IPS-11a (cell line): Measurements from ENCODE around the gene WWP2.

Experiments
- H3K4me3 ChIP-seq: one replicate; pipeline ENCODE4 v1.5.1; 2013; ENCODE audit warnings: low read depth, low read length, control low read depth

The WWP2 gene

DNA sequence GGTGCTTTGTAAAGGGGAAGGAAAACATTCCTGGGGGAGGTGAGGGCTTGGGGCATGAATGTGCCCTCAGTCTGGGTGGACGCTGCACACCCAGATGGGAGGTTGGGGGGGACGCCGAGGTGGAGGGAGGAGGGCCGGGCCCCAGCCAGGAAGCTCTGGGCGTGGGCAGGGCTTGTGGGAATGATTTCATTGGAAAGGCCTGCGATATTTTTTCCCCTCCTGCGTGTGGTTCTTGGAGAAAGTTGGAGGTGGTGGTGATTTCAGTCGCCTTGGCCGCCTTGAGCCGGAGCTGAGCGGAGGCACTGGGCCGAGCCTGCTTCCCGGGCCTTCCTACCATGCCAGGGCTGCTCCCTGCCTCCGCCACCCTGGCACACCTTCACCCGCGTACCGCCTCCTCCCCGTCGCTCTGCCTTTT, 162.7 kb downstream of the WWP2 start:
- H3K4me3 ChIP-seq: no peak overlapping the region

GRCh38 chr16:69925311-69925710, 163.2 kb downstream of the WWP2 start:
- no peak overlapping the region for H3K4me3 ChIP-seq

- H3K4me3 ChIP-seq: no peak overlapping the region
Measured at GRCh38 chr16:69926241-69926640, 164.1 kb downstream of the WWP2 start.

DNA sequence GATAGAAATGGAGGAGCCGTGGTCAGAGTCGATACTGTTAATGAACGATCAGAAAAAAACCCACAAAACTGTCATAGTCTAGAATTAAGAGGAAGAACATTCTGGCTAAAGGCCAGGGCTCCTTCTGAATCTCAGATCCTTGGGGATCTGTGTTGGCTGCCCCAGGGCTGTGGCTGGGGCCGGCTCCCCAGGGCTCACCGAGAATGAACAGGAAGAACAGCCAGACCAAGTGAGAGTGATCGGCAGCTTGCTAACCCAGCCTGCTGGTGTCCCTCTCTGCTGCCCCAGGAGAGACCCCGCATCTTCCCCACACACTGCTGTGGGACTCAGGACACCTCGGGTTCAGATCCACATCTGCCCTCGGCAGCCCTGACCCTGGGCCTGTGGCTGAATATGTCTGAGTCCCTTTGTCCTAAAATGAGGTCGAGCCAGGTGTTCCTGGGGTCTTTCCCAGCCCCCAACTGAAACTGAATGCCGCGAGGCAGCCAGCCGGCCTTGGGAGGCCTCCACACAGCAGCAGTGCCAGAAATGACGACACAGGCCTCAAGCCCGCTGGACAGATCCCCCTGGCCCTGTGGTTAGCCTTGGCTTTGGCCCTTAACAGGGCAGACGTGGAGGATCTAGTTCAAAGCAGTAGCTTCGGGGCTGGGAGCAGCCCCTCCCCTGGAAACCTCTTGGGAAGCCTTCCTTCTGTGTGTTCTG, 165.1 kb downstream of the WWP2 start:
- no peak overlapping the region for H3K4me3 ChIP-seq

GRCh38 chr16:69928856-69929400, 166.8 kb downstream of the WWP2 start:
- no peak overlapping the region for H3K4me3 ChIP-seq

DNA sequence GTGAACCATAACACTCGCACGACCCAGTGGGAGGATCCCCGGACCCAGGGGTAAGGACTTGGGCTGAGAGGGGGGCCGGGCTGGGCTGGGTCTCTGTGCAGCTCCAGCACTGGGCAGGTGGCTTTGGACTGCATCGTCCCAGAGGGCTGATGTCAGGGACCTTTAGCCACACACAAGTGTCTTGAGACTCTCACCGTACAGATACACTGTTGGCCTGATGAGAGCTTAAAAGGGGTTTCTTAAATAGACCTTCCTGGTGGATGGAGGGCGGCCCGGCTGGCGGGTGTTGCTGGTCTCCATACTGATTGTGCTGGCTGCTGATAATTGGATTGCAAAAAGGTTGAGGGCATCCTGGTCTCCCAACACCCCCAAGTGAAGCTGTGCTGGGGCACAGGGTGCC, 167.3 kb downstream of the WWP2 start:
- H3K4me3 ChIP-seq: no peak overlapping the region

DNA sequence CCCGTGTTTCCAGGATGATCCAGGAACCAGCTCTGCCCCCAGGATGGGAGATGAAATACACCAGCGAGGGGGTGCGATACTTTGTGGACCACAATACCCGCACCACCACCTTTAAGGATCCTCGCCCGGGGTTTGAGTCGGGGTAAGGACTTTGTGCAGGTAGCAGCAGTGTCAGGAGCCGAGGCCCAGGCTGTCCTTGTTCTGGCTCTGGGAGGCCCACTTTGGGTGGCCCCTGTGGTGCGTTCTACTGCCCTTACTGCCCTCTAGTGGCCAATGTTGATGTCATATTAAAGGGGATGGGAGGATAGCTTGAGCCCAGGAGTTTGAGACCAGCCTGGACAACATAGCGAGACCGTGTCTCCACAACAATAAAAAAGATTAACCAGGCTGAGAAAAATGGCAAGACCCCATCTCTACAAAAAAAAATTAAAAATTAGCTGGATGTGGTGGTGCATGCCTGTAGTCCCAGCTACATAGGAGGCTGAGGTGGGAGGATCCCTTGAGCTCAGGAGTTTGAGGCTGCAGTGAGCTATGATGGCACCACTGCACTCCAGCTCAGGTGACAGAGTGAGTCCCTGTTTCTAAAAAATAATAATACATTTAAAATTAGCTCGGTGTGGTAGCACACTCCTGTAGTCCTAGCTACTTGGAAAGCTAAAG, 168.1 kb downstream of the WWP2 start:
- H3K4me3 ChIP-seq: no peak overlapping the region

DNA sequence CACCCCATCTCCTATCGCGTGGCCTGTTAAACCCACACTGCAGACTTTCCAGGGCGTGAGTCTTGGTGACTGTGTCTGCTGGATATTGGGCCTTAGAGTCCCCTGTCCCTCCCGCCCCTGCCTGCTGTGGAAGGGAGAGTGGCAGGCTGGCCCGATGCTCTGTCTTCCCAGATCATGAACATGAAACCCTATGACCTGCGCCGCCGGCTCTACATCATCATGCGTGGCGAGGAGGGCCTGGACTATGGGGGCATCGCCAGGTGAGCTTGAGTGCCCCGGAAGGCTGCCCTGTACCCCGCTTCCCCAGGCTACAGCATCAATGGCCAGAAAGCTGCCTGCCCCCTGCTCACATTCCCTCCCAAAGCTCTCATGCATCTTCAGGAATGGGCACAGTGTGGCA, 169.5 kb downstream of the WWP2 start:
- no peak overlapping the region for H3K4me3 ChIP-seq

DNA sequence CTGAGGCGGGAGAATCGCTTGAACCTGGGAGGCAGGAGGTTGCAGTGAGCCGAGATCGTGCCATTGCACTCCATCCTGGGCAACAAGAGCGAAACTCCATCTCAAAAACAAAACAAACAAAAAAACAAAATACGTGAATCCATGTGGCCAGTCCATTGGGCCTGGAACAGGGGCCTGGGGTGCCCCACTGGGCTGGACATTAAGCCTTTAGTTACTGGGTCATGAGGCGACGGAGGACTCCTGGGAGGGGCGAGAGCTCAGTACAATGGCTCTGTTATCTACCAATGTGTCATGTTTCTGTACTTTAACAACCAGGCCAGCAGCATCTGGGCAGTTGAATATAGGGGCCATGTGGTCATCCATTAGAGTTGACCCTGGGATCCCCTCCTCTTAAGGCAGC, 170.1 kb downstream of the WWP2 start:
- no peak overlapping the region for H3K4me3 ChIP-seq

DNA sequence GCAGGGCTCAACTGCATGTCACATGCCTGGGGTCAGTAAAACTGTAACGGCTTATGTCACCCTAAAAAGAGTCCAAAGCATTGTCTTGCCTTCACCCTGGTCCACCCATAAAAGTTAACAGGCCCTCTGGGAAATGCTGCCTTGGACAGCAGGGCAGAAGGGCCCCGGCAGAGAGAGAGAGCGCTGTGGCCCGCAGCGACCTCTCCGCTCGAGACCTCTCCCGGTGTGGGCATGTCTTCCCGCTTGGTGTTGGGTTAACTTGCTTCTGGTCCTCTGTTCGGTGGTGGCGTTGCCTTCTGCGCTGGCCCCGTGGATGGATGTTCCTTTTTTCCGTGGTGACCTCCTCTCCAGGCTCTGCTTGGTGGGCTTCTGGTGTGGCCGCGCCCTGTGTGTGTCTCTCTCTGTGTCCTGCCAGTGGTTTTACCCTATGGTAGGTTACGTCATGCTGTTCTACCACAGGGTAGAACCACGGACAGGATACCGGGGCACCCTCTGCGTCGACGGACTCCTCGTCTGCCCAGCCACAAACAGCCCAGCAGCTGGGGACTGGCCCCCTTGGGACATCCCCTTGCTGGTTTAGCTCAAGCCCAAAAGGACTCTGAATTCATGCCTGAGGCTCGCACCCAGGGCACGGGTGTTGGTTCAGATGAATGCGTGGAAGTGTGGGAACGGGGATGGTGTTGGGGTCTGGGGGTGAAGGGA, 170.7 kb downstream of the WWP2 start:
- H3K4me3 ChIP-seq: no peak overlapping the region

- no peak overlapping the region for H3K4me3 ChIP-seq
Measured at GRCh38 chr16:69934044-69934443, 171.9 kb downstream of the WWP2 start.

DNA sequence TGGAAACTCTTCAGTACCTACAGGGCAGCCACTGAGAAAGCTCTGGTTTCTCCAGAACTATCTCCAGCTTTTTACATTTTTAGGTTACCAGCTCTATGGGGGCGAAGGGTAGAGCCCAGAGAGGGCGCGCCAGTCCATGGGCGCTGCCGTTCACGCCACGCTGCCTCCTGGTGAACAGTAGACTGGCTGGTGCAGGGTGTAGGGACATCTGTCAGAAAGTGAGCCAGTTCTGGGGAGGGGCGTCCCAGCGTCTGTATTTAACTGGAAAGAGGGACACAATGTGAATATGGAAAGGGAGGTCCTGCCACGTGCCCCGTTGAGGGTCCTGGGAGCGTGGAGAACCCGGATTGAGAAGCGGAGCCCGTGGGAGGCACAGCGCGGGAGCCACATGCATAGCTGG, 172.6 kb downstream of the WWP2 start:
- H3K4me3 ChIP-seq: no peak overlapping the region

DNA sequence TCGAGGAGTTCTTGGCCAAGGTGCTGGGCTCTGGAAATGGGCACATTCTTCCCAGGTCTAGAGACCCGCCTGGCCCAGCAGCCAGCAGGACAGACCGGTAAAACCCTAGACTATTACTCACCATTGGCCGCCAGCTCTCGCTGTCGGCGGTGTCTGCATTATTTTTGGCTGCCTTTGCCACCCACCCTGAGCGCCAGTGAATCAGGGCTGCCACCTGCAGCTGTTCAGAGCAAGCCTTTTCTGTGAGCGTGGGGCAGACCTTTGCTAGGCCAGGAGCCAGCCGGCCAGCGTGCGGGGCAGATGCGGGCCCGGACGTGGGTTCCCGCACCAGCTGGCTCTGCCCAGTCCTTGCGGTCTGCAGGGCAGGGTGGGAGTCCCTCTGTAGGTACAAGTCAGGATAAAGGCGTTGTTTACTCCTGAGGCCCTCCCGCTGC, 173.2 kb downstream of the WWP2 start:
- H3K4me3 ChIP-seq: no peak overlapping the region

- no peak overlapping the region for H3K4me3 ChIP-seq
Measured at GRCh38 chr16:69935740-69936139, 173.6 kb downstream of the WWP2 start.

- no peak overlapping the region for H3K4me3 ChIP-seq
Measured at GRCh38 chr16:69936252-69936651, 174.1 kb downstream of the WWP2 start.

DNA sequence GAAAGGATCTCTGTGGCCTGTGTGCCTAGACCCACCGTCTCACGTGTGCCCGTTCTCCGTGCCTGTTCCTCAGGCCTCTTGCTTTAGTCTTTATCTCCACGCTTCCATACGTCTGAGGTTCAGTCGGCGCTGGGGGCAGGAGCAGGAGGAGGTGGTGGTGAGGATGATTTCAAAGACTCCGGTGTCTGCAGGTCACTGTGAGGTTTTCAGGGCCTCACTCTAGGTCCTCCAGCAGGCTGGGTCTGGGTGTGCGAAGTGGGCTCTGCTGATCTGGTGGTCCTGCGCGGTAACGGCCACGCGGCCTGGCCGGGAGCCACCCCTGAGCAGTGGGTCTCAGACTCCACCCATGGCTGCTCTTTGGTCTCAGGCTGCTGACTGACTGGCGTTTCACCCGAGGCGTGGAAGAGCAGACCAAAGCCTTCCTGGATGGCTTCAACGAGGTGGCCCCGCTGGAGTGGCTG, 174.6 kb downstream of the WWP2 start:
- no peak overlapping the region for H3K4me3 ChIP-seq

- H3K4me3 ChIP-seq: no peak overlapping the region
Measured at GRCh38 chr16:69937465-69937951, 175.4 kb downstream of the WWP2 start.

GRCh38 chr16:69938981-69939820, 177.1 kb downstream of the WWP2 start:
- H3K4me3 ChIP-seq: no peak overlapping the region

DNA sequence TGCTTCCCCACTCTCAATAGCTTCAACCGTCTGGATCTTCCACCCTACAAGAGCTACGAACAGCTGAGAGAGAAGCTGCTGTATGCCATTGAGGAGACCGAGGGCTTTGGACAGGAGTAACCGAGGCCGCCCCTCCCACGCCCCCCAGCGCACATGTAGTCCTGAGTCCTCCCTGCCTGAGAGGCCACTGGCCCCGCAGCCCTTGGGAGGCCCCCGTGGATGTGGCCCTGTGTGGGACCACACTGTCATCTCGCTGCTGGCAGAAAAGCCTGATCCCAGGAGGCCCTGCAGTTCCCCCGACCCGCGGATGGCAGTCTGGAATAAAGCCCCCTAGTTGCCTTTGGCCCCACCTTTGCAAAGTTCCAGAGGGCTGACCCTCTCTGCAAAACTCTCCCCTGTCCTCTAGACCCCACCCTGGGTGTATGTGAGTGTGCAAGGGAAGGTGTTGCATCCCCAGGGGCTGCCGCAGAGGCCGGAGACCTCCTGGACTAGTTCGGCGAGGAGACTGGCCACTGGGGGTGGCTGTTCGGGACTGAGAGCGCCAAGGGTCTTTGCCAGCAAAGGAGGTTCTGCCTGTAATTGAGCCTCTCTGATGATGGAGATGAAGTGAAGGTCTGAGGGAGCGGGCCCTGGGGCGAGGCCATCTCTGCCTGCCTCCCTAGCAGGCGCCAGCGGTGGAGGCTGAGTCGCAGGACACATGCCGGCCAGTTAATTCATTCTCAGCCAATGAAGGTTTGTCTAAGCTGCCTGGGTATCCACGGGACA, 177.9 kb downstream of the WWP2 start:
- H3K4me3 ChIP-seq: no peak overlapping the region

DNA sequence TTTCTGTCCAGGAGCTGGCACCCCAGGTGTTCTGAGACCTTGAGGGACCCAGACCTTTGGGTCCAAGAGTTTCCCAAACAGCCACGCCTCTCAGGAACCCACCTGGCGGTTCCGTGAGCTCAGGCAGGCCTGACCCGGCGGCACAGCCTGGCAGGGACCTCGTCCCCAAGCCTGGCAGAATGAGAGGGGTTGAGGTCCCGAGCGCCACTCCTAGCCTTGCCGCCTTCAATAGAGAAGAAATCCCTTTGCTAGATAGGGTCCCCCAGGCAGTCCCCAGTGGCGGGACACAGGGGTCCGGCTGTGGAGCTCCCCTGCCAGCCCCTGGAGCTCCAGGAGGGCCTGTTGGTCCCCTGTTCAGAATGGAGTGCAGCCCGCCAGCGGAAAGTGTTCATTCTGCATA, 178.5 kb downstream of the WWP2 start:
- H3K4me3 ChIP-seq: no peak overlapping the region
